WTC11 (cell line): ENCODE results near the gene TMEM41B. TPM values are rescaled to one million over a fixed set of nuclear protein-coding genes. Genes with fewer than 3 reads are reported as not detected.

Experiments used
- ATAC-seq: fragments of 200-7000 bp; cut with Tn5 transposase; 2 replicates; pipeline ENCODE4 v1.10.0; 2021; ENCODE audit warnings: mild to moderate bottlenecking, moderate library complexity
- CTCF ChIA-PET: fragments of 300-600 bp; sonication (Branson Sonifier 250); formaldehyde crosslinking; loops from one replicate; lab custom pipeline; 2021; ENCODE audit warnings: antibody characterized with exemption; lab: Charles Lee
- POLR2A ChIA-PET: fragments of 350-600 bp; sonication (Branson Sonifier 250); formaldehyde crosslinking; loops from one replicate; lab custom pipeline; 2021; ENCODE audit warnings: antibody characterized with exemption; lab: Charles Lee
- DNase-seq: peaks from one replicate; pipeline ENCODE4 v3.0.0; 2021; ENCODE audit warnings: low spot score
- H3K27ac Mint-ChIP-seq: 2 replicates; pipeline ENCODE4 v1.8.0; 2021; ENCODE audit warnings: mixed read lengths
- H3K27me3 Mint-ChIP-seq: 2 replicates; pipeline ENCODE4 v1.8.0; 2021; ENCODE audit warnings: low read depth, mild to moderate bottlenecking, moderate library complexity, mixed read lengths
- H3K36me3 Mint-ChIP-seq: 2 replicates; pipeline ENCODE4 v1.8.0; 2021; ENCODE audit warnings: mixed read lengths
- H3K4me1 Mint-ChIP-seq: 2 replicates; pipeline ENCODE4 v1.8.0; 2022; ENCODE audit warnings: mixed read lengths
- H3K4me3 Mint-ChIP-seq: 2 replicates; pipeline ENCODE4 v1.8.0; 2021; ENCODE audit warnings: mild to moderate bottlenecking, moderate library complexity, mixed read lengths
- H3K9me3 Mint-ChIP-seq: 2 replicates; pipeline ENCODE4 v1.8.0; 2021; ENCODE audit warnings: mixed read lengths
- ATF1 ChIP-seq: sonication (generic); formaldehyde crosslinking; IDR thresholded peaks from 2 replicates; pipeline ENCODE4 v1.8.1; 2023; ENCODE audit warnings: mild to moderate bottlenecking, moderate library complexity, missing genetic modification reagents
- ATF6 ChIP-seq: sonication (generic); formaldehyde crosslinking; IDR thresholded peaks from 2 replicates; pipeline ENCODE4 v1.8.1; 2023; ENCODE audit warnings: mild to moderate bottlenecking, missing genetic modification reagents
- E2F4 ChIP-seq: sonication (generic); formaldehyde crosslinking; IDR thresholded peaks from 2 replicates; pipeline ENCODE4 v1.8.1; 2022; ENCODE audit warnings: low read depth, mild to moderate bottlenecking, moderate library complexity, missing genetic modification reagents, borderline replicate concordance
- GRHL2 ChIP-seq: fragments of 250-450 bp; sonication (Bioruptor Pico); IDR thresholded peaks from 2 replicates; pipeline ENCODE4 v1.8.0; 2022; ENCODE audit warnings: mild to moderate bottlenecking, moderate library complexity; ENCODE audit not compliant: insufficient replicate concordance, severe bottlenecking
- HMGXB4 ChIP-seq: sonication (generic); formaldehyde crosslinking; IDR thresholded peaks from 2 replicates; pipeline ENCODE4 v1.8.1; 2023; ENCODE audit warnings: mild to moderate bottlenecking, moderate library complexity, missing genetic modification reagents
- JUN ChIP-seq: sonication (generic); formaldehyde crosslinking; IDR thresholded peaks from 2 replicates; pipeline ENCODE4 v1.8.0; 2023; ENCODE audit warnings: mild to moderate bottlenecking, missing genetic modification reagents
- MYBL2 ChIP-seq: sonication (generic); formaldehyde crosslinking; IDR thresholded peaks from 2 replicates; pipeline ENCODE4 v1.8.1; 2023; ENCODE audit warnings: mild to moderate bottlenecking, moderate library complexity, missing genetic modification reagents
- NFYB ChIP-seq: sonication (generic); formaldehyde crosslinking; conservative IDR thresholded peaks from 2 replicates; pipeline ENCODE4 v1.8.0; 2022; ENCODE audit warnings: low read depth, missing genetic modification reagents
- SMAD4 ChIP-seq: sonication (generic); formaldehyde crosslinking; IDR thresholded peaks from 2 replicates; pipeline ENCODE4 v1.8.0; 2022; ENCODE audit warnings: mild to moderate bottlenecking, missing genetic modification reagents
- STAT6 ChIP-seq: sonication (generic); formaldehyde crosslinking; conservative IDR thresholded peaks from 2 replicates; pipeline ENCODE4 v1.8.1; 2023; ENCODE audit warnings: mild to moderate bottlenecking, low read depth, missing genetic modification reagents, moderate library complexity
- TCF7 ChIP-seq: sonication (generic); formaldehyde crosslinking; IDR thresholded peaks from 2 replicates; pipeline ENCODE4 v1.8.0; 2022; ENCODE audit warnings: mild to moderate bottlenecking, low read depth, missing genetic modification reagents, moderate library complexity
- TEAD4 ChIP-seq: sonication (generic); formaldehyde crosslinking; IDR thresholded peaks from 2 replicates; pipeline ENCODE4 v1.8.0; 2022; ENCODE audit warnings: mild to moderate bottlenecking, missing genetic modification reagents
- ZNF219 ChIP-seq: sonication (generic); formaldehyde crosslinking; IDR thresholded peaks from 2 replicates; pipeline ENCODE4 v1.8.0; 2023; ENCODE audit warnings: missing genetic modification reagents, mild to moderate bottlenecking, borderline replicate concordance
- ZNF416 ChIP-seq: fragments of 250-450 bp; sonication (Bioruptor Pico); IDR thresholded peaks from 2 replicates; pipeline ENCODE4 v1.9.0; 2021; ENCODE audit warnings: mild to moderate bottlenecking, inconsistent platforms
- ZSCAN18 ChIP-seq: fragments of 250-450 bp; sonication (Bioruptor Pico); IDR thresholded peaks from 2 replicates; pipeline ENCODE4 v2.1.2; 2022; ENCODE audit warnings: mild to moderate bottlenecking, moderate library complexity
- total RNA-seq: library from RNA; stranded (reverse); gene quantifications from 3 replicates; pipeline ENCODE4 v1.2.3, GENCODE V29; 2021
- TF ChIP-seq, protein P1 (sequence below): sonication (generic); formaldehyde crosslinking; IDR thresholded peaks from 2 replicates; pipeline ENCODE4 v1.8.0; 2022; ENCODE audit warnings: mild to moderate bottlenecking, missing genetic modification reagents

Gene TMEM41B
- total RNA-seq, 1 experiment from 2014 or later = 45.8 TPM

DNA sequence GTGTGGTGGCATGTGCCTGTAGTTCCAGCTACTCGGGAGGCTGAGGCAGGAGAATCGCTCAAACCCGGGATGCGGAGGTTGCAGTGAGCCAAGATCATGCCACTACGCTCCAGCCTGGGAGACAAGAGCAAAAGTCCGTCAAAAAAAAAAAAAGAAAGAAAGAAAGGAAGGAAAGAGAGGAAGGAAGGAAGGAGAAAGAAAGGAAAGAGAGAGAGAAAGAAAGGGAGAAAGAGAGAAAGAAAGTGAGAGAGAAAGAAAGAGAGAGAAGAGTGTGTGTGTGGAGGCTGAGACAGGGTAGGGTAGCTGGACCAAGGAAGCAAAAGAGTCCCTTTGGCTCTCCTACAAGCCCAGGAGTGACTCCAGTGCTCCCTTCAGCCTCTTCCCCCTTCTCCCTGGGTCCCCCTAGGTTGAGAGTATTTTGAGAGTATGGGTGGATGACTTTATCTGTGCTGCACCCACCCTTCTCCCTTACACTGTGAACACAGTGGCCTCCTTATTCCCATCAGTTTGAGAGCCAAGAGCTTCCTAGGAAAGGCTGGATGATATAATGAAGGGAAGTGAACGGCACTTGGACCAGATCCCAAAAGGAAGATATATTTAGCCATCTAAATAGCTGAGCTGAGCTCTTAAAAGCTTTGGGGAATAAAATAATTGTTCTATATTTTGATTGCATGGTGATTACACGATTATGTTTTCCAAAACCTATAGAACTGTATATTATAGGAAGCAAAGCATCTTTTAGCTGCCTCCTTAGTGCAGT lies 39.7 kb downstream of the TMEM41B start (continued):
- TF ChIP-seq ZSCAN18 (CRISPR knock-in tag) = no peak
- TF ChIP-seq STAT6 (CRISPR knock-in tag) = no peak

DNA sequence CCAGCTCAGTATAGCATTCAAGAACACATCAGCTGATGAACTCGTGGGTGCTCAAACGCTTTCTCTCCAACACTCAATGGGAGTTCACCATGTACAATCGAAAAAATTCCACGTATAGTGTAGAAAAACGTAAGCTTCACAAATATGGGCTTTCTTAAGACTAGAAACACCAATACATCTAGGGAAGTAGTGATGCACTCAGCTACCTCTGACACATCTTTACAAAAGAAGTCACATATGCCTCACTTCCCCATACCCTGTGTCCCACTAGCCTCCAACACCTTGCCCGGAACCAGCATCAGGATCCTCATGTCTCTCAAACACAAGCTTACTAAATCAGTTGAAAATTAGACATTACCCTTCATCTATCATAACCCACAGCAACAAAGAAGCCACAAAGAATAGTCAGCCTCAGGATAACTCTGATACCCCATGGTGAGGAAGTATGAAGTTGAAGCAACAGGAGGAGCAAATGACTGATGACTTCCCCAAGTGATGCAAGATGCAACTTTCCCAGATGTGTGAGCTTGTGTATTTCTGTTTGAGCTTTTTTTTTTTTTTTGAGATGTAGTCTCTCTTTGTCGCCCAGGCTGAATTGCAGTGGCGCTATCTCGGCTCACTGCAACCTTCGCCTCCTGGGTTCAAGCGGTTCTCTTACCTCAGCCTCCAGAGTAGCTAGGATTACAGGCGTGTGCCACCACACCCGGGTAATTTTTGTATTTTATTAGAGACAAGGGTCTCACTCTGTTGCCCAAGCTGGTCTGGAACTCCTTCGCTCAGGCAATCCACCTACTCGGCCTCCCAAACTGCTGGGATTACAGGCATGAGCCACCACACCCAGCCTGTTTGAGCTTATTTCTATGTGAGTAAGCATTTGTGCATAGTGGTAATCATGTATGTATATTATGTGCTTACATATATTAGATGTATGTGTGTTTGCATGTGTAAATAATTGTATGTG lies 40.7 kb downstream of the TMEM41B start:
- CTCF ChIA-PET = interaction anchor here (1.3 kb wide), 1 partner anchor 136 kb away, joined by 3 read pairs; no protein-coding TSS in a partner anchor
- no peaks in the 10 kb centered on the region for H3K36me3 Mint-ChIP-seq

More for the DNA sequence above, 40.7 kb downstream of the TMEM41B start:
- no peaks in the 10 kb centered on the region for H3K27me3 Mint-ChIP-seq
- no peak overlapping the region for H3K27ac Mint-ChIP-seq
- ATAC-seq (no peak), DNase-seq (no peak)
- peaks cover 3% of the 10 kb centered on the region; the same call in 1 of the 2 replicates for H3K9me3 Mint-ChIP-seq
- POLR2A ChIA-PET = no interaction called here
- H3K4me1 Mint-ChIP-seq = no peaks in the 10 kb centered on the region
- H3K4me3 Mint-ChIP-seq = no peak overlapping the region
- no peak for TF ChIP-seq ZNF416 (CRISPR knock-in tag)
- no peak for TF ChIP-seq NFYB (CRISPR knock-in tag)
- TF ChIP-seq ZNF219 = no peak
- TF ChIP-seq JUN = no peak
- TF ChIP-seq HMGXB4 (CRISPR knock-in tag) = no peak
- no peak for TF ChIP-seq E2F4 (CRISPR knock-in tag)
- TF ChIP-seq TEAD4 (CRISPR knock-in tag) = no peak
- no peak for TF ChIP-seq SMAD4
- TF ChIP-seq ATF1 (CRISPR knock-in tag) = no peak
- TF ChIP-seq MYBL2 (CRISPR knock-in tag) = no peak
- no peak for TF ChIP-seq TCF7 (CRISPR knock-in tag)
- no peak for TF ChIP-seq ATF6 (CRISPR knock-in tag)
- TF ChIP-seq GRHL2 (CRISPR knock-in tag) = no peak
- TF ChIP-seq, protein P1, sequence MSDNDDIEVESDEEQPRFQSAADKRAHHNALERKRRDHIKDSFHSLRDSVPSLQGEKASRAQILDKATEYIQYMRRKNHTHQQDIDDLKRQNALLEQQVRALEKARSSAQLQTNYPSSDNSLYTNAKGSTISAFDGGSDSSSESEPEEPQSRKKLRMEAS (CRISPR knock-in tag) = no peak
- TF ChIP-seq STAT6 (CRISPR knock-in tag) = no peak
